HG03280 (cell line): ENCODE data around the gene CNGB1.
"Not testable (repeated sequence)": the region's sequence is repeated elsewhere in the genome, so short reads cannot be mapped to it uniquely, and the experiment has no call there.

ENCODE experiments used
- ATAC-seq: cut with Tn5 transposase; IDR thresholded peaks from one replicate; pipeline ENCODE4 v1.9.1; 2021; ENCODE audit warnings: mild to moderate bottlenecking, moderate library complexity; ENCODE audit not compliant: unreplicated experiment

CNGB1 gene

GRCh38 chr16:57997528-57998265 is 26.8 kb upstream of the CNGB1 start:
- no peak for ATAC-seq

GRCh38 chr16:57997176-57997527 is 26.2 kb upstream of the CNGB1 start:
- ATAC-seq: no peak

- ATAC-seq: no peak
Measured at GRCh38 chr16:57996406-57997175, 25.7 kb upstream of the CNGB1 start.

GRCh38 chr16:57995721-57996405 is 24.9 kb upstream of the CNGB1 start:
- ATAC-seq: no peak

GRCh38 chr16:57994778-57995177 is 23.9 kb upstream of the CNGB1 start:
- peak; percentile 67 for ATAC-seq

- no peak for ATAC-seq
Measured at GRCh38 chr16:57994361-57994760, 23.4 kb upstream of the CNGB1 start.

GRCh38 chr16:57993897-57994296 is 23.0 kb upstream of the CNGB1 start:
- ATAC-seq: no peak

GRCh38 chr16:57993438-57993837 is 22.5 kb upstream of the CNGB1 start:
- ATAC-seq: no peak

- no peak for ATAC-seq
Measured at GRCh38 chr16:57992084-57992483, 21.2 kb upstream of the CNGB1 start.

- ATAC-seq: no peak
Measured at GRCh38 chr16:57991551-57992059, 20.7 kb upstream of the CNGB1 start.

GRCh38 chr16:57988929-57989328 is 18.0 kb upstream of the CNGB1 start:
- ATAC-seq: no peak

GRCh38 chr16:57987441-57988177 is 16.7 kb upstream of the CNGB1 start:
- ATAC-seq: no peak

- ATAC-seq: no peak
Measured at GRCh38 chr16:57986196-57986595, 15.3 kb upstream of the CNGB1 start.

GRCh38 chr16:57985204-57986181 is 14.6 kb upstream of the CNGB1 start:
- ATAC-seq: no peak

- peak; percentile 63 for ATAC-seq
Measured at GRCh38 chr16:57984443-57985203, 13.7 kb upstream of the CNGB1 start.

- no peak for ATAC-seq
Measured at GRCh38 chr16:57982385-57982784, 11.5 kb upstream of the CNGB1 start.

GRCh38 chr16:57981636-57982035 is 10.7 kb upstream of the CNGB1 start:
- ATAC-seq: no peak

- ATAC-seq: no peak
Measured at GRCh38 chr16:57979006-57979585, 8.2 kb upstream of the CNGB1 start.

- ATAC-seq: not testable (repeated sequence)
Measured at GRCh38 chr16:57978070-57978465, 7.1 kb upstream of the CNGB1 start.
